GM21367 (cell line): ENCODE results near the gene CCIN.
"Not testable (repeated sequence)": the region's sequence is repeated elsewhere in the genome, so short reads cannot be mapped to it uniquely, and the experiment has no call there.

Experiments
- ATAC-seq: cut with Tn5 transposase; IDR thresholded peaks from one replicate; pipeline ENCODE4 v1.9.1; 2021; ENCODE audit not compliant: unreplicated experiment

CCIN gene

GRCh38 chr9:36158122-36158521 lies 11.1 kb upstream of the CCIN start:
- ATAC-seq, result no peak

- ATAC-seq, result no peak
These were observed 10.3 kb upstream of the CCIN start for GRCh38 chr9:36158917-36159316.

- not testable (repeated sequence) for ATAC-seq
These were observed 9.7 kb upstream of the CCIN start for GRCh38 chr9:36159509-36159908.

GRCh38 chr9:36160126-36160525 lies 9.1 kb upstream of the CCIN start:
- not testable (repeated sequence) for ATAC-seq

GRCh38 chr9:36161187-36161586 lies 8.0 kb upstream of the CCIN start:
- ATAC-seq, result no peak

- no peak for ATAC-seq
These were observed 6.9 kb upstream of the CCIN start for GRCh38 chr9:36162211-36162738.

- ATAC-seq, result no peak
These were observed 6.0 kb upstream of the CCIN start for GRCh38 chr9:36163049-36163785.

GRCh38 chr9:36163786-36164170 lies 5.4 kb upstream of the CCIN start:
- no peak for ATAC-seq

- ATAC-seq, result no peak
These were observed 4.8 kb upstream of the CCIN start for GRCh38 chr9:36164372-36164771.

GRCh38 chr9:36164989-36165388 lies 4.2 kb upstream of the CCIN start:
- ATAC-seq, result no peak

GRCh38 chr9:36165826-36166167 lies 3.4 kb upstream of the CCIN start:
- no peak for ATAC-seq

GRCh38 chr9:36166168-36166927 lies 2.8 kb upstream of the CCIN start:
- no peak for ATAC-seq

GRCh38 chr9:36169708-36170107 lies 520 bp downstream of the CCIN start:
- no peak for ATAC-seq

- no peak for ATAC-seq
These were observed 1.3 kb downstream of the CCIN start for GRCh38 chr9:36170531-36170930.

- ATAC-seq, result no peak
These were observed 4.7 kb downstream of the CCIN start for GRCh38 chr9:36173861-36174260.

- ATAC-seq, result no peak
These were observed 5.1 kb downstream of the CCIN start for GRCh38 chr9:36174271-36174670.

- ATAC-seq, result no peak
These were observed 5.5 kb downstream of the CCIN start for GRCh38 chr9:36174731-36175130.

GRCh38 chr9:36175209-36175608 lies 6.0 kb downstream of the CCIN start:
- ATAC-seq, result not testable (repeated sequence)

GRCh38 chr9:36176496-36176895 lies 7.3 kb downstream of the CCIN start:
- not testable (repeated sequence) for ATAC-seq

- no peak for ATAC-seq
These were observed 8.4 kb downstream of the CCIN start for GRCh38 chr9:36177571-36177970.

- not testable (repeated sequence) for ATAC-seq
These were observed 11.1 kb downstream of the CCIN start for GRCh38 chr9:36180243-36180642.

- ATAC-seq, result no peak
These were observed 18.2 kb downstream of the CCIN start for GRCh38 chr9:36187414-36187813.
